HL-60 (cell line): ENCODE data around the gene TGM1.

Experiments
- DNase-seq, 2 experiments: peaks; one replicate each; pipeline ENCODE4 v3.0.0-alpha.2; 2010 to 2020; ENCODE audit warnings: low read depth in 1 of 2, low spot score in 1 of 2
- H3K27ac ChIP-seq: fragments of 250-450 bp; sonication (Bioruptor Pico); replicated peaks from 2 replicates; pipeline ENCODE4 v1.5.1; 2020; ENCODE audit warnings: mild to moderate bottlenecking, moderate library complexity
- H3K27me3 ChIP-seq: fragments of 250-450 bp; sonication (Bioruptor Pico); 2 replicates; pipeline ENCODE4 v1.5.1; 2021; ENCODE audit warnings: mild to moderate bottlenecking, moderate library complexity; ENCODE audit not compliant: insufficient read depth, poor library complexity, severe bottlenecking
- H3K4me3 ChIP-seq: replicated peaks from 2 replicates; pipeline ENCODE4 v1.5.1; 2011; ENCODE audit warnings: mild to moderate bottlenecking, control low read depth, low read length; ENCODE audit not compliant: insufficient read depth
- CTCF ChIP-seq: IDR thresholded peaks from one replicate; pipeline ENCODE4 v1.5.1; 2011; ENCODE audit warnings: low read length, control low read depth, inconsistent platforms; ENCODE audit not compliant: insufficient read depth
- GABPA ChIP-seq: IDR thresholded peaks from 2 replicates; pipeline ENCODE4 v1.6.1; 2012; ENCODE audit warnings: low read depth
- POLR2AphosphoS5 ChIP-seq: IDR thresholded peaks from 2 replicates; pipeline ENCODE4 v1.6.1; 2012; ENCODE audit warnings: low read depth
- REST ChIP-seq: IDR thresholded peaks from 2 replicates; pipeline ENCODE4 v1.6.1; 2012; ENCODE audit warnings: low read depth; ENCODE audit not compliant: insufficient replicate concordance
- SPI1 ChIP-seq: IDR thresholded peaks from 2 replicates; pipeline ENCODE4 v1.6.1; 2012; ENCODE audit warnings: low read depth, mild to moderate bottlenecking, borderline replicate concordance

Gene TGM1

DNA sequence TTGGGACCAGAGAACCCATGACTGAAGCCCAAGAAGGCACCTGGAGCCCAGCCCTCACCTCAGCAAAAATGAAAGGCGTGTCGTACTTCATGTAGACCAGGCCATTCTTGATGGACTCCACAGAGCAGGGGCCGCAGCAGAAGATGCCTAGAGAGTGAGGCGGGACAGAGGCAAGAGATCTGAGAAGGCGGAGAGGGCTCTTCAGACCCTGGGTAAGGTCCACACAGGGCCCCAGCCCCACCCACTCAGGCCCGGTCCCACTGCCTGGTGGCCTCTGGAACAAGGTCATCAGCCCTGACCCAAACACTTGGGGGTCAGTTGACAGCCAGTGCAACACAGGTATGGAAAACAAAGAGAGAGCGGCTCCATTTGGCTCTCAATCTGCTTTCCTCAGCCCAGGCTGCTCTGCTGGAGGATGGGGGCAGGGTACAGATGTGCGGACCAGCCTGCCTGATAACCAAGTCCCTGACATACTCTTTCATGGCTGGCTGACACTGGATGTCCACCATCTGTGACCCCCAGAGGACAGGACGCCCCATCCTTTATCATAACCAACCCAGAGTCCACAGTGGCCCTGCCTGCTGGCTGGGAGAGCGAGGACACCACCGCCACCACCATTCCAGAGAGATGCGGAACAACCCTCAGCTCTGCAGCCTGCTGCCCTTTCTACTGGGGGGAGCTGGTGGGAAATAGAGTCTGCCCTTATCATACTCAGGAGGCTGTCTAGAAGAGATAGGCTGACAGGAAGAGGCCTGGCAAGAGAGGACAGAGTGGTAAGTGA is 6.9 kb downstream of the TGM1 start:
- no peak overlapping the region for H3K27ac ChIP-seq
- no peak for DNase-seq

GRCh38 chr14:24255438-24255837 is 7.5 kb downstream of the TGM1 start:
- TF ChIP-seq GABPA (no peak), CTCF (no peak)
- no peak overlapping the region for H3K4me3 ChIP-seq
- H3K27ac ChIP-seq, result no peak overlapping the region
- H3K27me3 ChIP-seq, result no peaks in the 10 kb centered on the region
- DNase-seq, result no peak

More for the DNA sequence above, 6.9 kb downstream of the TGM1 start:
- TF ChIP-seq POLR2AphosphoS5, result no peak
- TF ChIP-seq SPI1, result no peak
- TF ChIP-seq CTCF, result no peak
- H3K27me3 ChIP-seq, result no peaks in the 10 kb centered on the region
- H3K4me3 ChIP-seq, result no peak overlapping the region

DNA sequence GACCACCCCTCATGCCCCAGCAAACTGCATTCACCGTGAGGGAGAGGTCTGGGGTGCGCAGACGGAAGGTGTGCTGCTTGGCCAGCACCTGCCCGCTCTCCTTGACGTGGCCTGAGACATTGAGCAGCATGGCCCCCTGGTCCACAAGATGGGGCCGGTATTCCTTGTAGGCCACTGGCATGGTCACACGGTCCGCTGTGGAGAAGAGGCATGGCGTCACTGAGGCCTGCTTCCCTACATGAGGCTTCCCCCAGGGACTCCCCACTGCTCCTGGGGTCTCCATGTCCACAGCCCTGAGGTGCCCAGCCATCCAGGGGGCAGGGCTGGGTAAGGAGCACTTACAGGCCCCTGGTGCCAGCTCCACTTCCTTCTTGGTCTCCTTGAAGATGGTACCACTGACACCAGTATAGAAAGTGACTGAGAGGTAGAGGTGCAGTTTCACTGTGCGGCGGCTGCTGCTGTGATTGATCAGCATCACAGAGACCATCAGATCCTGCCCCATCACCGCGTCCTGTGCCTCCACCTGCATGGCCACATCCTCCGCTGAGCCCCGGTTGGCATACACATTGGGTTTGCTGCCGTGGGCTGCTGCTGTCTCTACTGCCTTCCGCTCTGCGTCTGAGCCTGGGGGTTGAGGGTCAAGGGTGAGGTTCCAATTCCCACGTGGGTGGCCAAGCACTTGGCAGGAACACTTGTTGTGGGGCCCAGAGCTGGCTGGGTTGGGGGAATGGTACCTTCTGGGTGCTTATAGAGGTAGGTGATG is 8.2 kb downstream of the TGM1 start:
- Histone ChIP-seq H3K27me3 (no peaks in the 10 kb centered on the region), H3K4me3 (no peak overlapping the region), H3K27ac (no peak overlapping the region)
- TF ChIP-seq SPI1 (no peak), REST (no peak), CTCF (no peak), GABPA (no peak)
- DNase-seq, result no peak

DNA sequence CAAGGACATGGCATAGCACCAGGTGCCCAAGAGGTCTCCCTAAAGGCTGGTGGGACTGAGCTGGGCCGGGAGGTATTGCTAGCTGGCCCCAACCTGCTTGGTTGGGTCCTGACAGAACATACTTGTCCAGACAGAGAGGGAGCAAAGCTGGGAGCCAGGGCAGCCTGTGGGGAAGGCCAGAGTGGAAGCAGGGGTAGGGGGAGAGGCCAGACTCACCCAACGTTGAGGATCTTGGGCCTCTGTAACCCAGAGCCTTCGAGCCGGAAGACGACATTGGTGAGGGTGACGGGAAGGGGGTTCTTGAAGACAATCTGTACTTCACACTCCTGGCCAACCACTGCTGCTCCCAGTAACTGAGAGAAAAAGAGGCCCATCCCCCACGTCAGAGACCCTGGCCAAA is 9.0 kb downstream of the TGM1 start:
- no peak overlapping the region for H3K4me3 ChIP-seq
- H3K27me3 ChIP-seq, result no peaks in the 10 kb centered on the region
- no peak overlapping the region for H3K27ac ChIP-seq
- TF ChIP-seq GABPA (no peak), CTCF (no peak), REST (no peak), POLR2AphosphoS5 (no peak)
- no peak for DNase-seq
